Upper lobe of left lung (tissue), 6 donors: ENCODE data around the gene CDK6. TPM values are rescaled to one million over a fixed set of nuclear protein-coding genes. Genes with fewer than 3 reads are reported as not detected.

ENCODE experiments used
- ATAC-seq, 2 donors: fragments of 200-7000 bp; cut with Tn5 transposase; one replicate each; pipeline ENCODE4 v1.9.1; 2022; ENCODE audit warnings: mild to moderate bottlenecking in 2 of 2, moderate library complexity in 2 of 2; ENCODE audit not compliant: low FRiP score in 2 of 2
- DNase-seq, 2 donors: peaks; one replicate each; pipeline ENCODE4 v3.0.0-alpha.2; 2019 to 2020
- H3K27ac ChIP-seq, 4 donors: fragments of 200-600 bp; sonication (generic); one replicate each; pipeline ENCODE4 v1.5.1; 2016 to 2019
- H3K27me3 ChIP-seq, 4 donors: fragments of 200-600 bp; sonication (generic); one replicate each; pipeline ENCODE4 v1.5.1; 2017 to 2019
- H3K36me3 ChIP-seq, 4 donors: fragments of 200-600 bp; sonication (generic); one replicate each; pipeline ENCODE4 v1.5.1; 2016 to 2019
- H3K4me1 ChIP-seq, 4 donors: fragments of 200-600 bp; sonication (generic); one replicate each; pipeline ENCODE4 v1.5.1; 2018 to 2019
- H3K4me3 ChIP-seq, 4 donors: fragments of 200-600 bp; sonication (generic); one replicate each; pipeline ENCODE4 v1.5.1; 2017 to 2019; ENCODE audit warnings: mild to moderate bottlenecking in 2 of 4, moderate library complexity in 1 of 4
- H3K9me3 ChIP-seq, 4 donors: fragments of 200-600 bp; sonication (generic); one replicate each; pipeline ENCODE4 v1.5.1; 2018 to 2019
- CTCF ChIP-seq, 6 experiments: fragments of 450-650 bp in 4 of 6; fragments of 200-600 bp in 2 of 6; sonication (generic) in 2 of 6; IDR thresholded peaks; one replicate each; pipeline ENCODE4 v1.5.1; 2016 to 2019; ENCODE audit warnings: antibody characterized with exemption in 6 of 6
- EP300 ChIP-seq, 4 donors: sonication (generic); formaldehyde crosslinking; IDR thresholded peaks; one replicate each; pipeline ENCODE4 v1.5.1; 2017; ENCODE audit warnings: antibody characterized with exemption in 4 of 4, control low read depth in 2 of 4
- POLR2A ChIP-seq, 4 donors: fragments of 450-650 bp; IDR thresholded peaks; one replicate each; pipeline ENCODE4 v1.5.1; 2016 to 2017; ENCODE audit warnings: antibody characterized with exemption in 4 of 4, mild to moderate bottlenecking in 2 of 4
- POLR2AphosphoS5 ChIP-seq, 2 donors: sonication (generic); formaldehyde crosslinking; IDR thresholded peaks; one replicate each; pipeline ENCODE4 v1.5.1; 2017; ENCODE audit warnings: antibody characterized with exemption in 2 of 2
- WGBS, 2 donors: methylation state at CpG; one replicate each; pipeline ENCODE4 v1.1.5; 2017 to 2018; 5-methylcytosine and 5-hydroxymethylcytosine counted together
- total RNA-seq, 6 donors: library from RNA; depleted of rRNA in 4 of 6; stranded (reverse); fragments of >200 nt in 4 of 6; gene quantifications; one replicate each; pipeline versions ENCODE4 v1.1.0 to v1.2.1, GENCODE V29; 2016 to 2021
- donor health status: DM: no; HTN: no; CAD: no; lungs with moderate emphysema.
- donor health status: DM: no; HTN: yes; CAD: no; lungs with severe emphysema.

The CDK6 gene
- total RNA-seq, 6 donors from 2014 or later: 15.7 to 26.9 (median 19.9) TPM

DNA sequence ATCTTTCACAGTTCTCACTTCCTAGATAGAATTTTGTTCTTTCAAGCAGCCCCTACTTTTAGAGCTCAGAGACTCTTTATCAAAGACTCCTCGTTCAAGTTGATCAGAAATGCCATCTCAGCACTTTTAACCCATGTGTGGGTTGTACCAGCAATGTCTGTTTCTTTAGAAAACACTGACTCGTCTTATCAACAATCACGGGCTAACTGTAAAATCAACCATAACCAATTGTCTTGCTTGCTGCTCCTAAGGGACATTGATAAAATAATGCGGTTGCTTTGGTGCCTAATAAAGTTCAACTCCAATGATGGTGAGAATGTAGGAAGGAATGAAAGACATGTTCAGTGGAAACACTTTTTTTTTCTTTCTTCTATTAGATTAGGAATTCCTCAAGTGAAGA lies 12.9 kb upstream of the CDK6 start:
- 77 to 79% methylated on average over 4 of the region's 4 CpGs for WGBS, 2 donors
- no peak for TF ChIP-seq POLR2A (IDR thresholded peaks at IDR 0.05)
- TF ChIP-seq CTCF (IDR thresholded peaks at IDR 0.05): no peak
- TF ChIP-seq POLR2AphosphoS5 (IDR thresholded peaks at IDR 0.05): no peak
- no peak for TF ChIP-seq EP300 (IDR thresholded peaks at IDR 0.05)
- H3K27ac ChIP-seq: no peak overlapping the region

GRCh38 chr7:92848851-92849250 lies 12.5 kb upstream of the CDK6 start:
- Histone ChIP-seq H3K9me3 (no peaks in the 10 kb centered on the region), H3K4me1 (no peaks in the 10 kb centered on the region), H3K27ac (no peak overlapping the region), H3K27me3 (no peaks in the 10 kb centered on the region), H3K36me3 (no peaks in the 10 kb centered on the region), H3K4me3 (no peak overlapping the region)
- WGBS, 2 donors: 70 to 74% methylated on average over 3 of the region's 3 CpGs
- no peak for TF ChIP-seq EP300 (IDR thresholded peaks at IDR 0.05)
- TF ChIP-seq POLR2A (IDR thresholded peaks at IDR 0.05): no peak
- no peak for DNase-seq
- no peak for ATAC-seq

More for the DNA sequence above, 12.9 kb upstream of the CDK6 start:
- Histone ChIP-seq H3K4me3 (no peak overlapping the region), H3K36me3 (no peaks in the 10 kb centered on the region), H3K9me3 (no peaks in the 10 kb centered on the region), H3K4me1 (no peaks in the 10 kb centered on the region), H3K27me3 (no peaks in the 10 kb centered on the region)
- no peak for DNase-seq
- ATAC-seq: no peak

DNA sequence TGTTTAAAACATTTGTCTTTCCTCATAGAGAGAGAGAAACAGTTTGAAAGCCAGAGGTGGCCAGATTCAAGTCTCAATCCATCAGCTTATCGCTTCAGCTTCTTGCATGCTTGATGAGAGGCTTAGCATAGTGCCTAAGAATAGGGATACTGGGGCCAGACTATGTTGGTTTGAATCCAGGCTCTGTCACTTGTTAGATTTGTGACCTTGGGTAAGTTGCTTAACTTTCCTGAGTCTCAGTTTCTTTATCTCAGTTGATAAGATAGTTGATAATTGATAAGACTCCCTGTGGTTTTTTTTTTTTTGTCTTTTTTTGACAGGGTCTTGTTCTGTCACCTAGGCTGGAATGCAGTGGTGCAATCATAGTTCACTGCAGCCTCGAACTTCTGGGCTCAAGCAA lies 12.1 kb upstream of the CDK6 start:
- Histone ChIP-seq H3K4me1 (no peaks in the 10 kb centered on the region), H3K27me3 (no peaks in the 10 kb centered on the region), H3K9me3 (no peaks in the 10 kb centered on the region), H3K36me3 (no peaks in the 10 kb centered on the region), H3K4me3 (no peak overlapping the region), H3K27ac (no peak overlapping the region)
- DNase-seq: no peak
- WGBS, 2 donors: 80 to 82% methylated on average over 2 of the region's 2 CpGs
- ATAC-seq: no peak
- TF ChIP-seq POLR2A (IDR thresholded peaks at IDR 0.05) (no peak), EP300 (IDR thresholded peaks at IDR 0.05) (no peak), POLR2AphosphoS5 (IDR thresholded peaks at IDR 0.05) (no peak), CTCF (IDR thresholded peaks at IDR 0.05) (no peak)

DNA sequence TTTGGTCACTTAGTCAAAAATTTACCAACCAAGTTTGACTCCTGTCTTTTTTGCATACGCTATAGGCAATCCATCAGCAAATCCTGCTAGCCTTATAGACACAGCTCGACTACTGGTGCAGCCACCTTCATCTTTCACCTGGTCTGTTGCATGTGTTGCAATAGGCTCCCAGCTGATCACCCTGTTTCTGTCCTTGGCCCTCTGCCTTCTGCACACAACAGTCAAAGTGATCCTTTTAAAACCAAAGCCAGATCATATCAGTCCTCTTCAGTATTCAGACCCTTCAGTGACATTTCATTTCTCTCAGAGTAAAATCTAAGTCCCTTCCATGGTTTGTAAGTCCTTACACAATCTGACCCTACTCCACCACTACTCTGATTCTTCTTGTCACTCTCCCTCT lies 10.9 kb upstream of the CDK6 start:
- H3K4me1 ChIP-seq: no peaks in the 10 kb centered on the region
- H3K4me3 ChIP-seq: no peak overlapping the region
- ATAC-seq (no peak), DNase-seq (no peak)
- no peaks in the 10 kb centered on the region for H3K27me3 ChIP-seq
- no peaks in the 10 kb centered on the region for H3K36me3 ChIP-seq
- 83 to 100% methylated on average over 2 of the region's 2 CpGs for WGBS, 2 donors
- H3K27ac ChIP-seq: no peak overlapping the region
- no peaks in the 10 kb centered on the region for H3K9me3 ChIP-seq
- no peak for TF ChIP-seq POLR2A (IDR thresholded peaks at IDR 0.05)

GRCh38 chr7:92845736-92846135 lies 9.4 kb upstream of the CDK6 start:
- Histone ChIP-seq H3K4me1 (no peaks in the 10 kb centered on the region), H3K36me3 (no peaks in the 10 kb centered on the region), H3K9me3 (no peaks in the 10 kb centered on the region), H3K27me3 (no peaks in the 10 kb centered on the region), H3K4me3 (no peak overlapping the region), H3K27ac (no peak overlapping the region)
- WGBS, 2 donors: 65 to 77% methylated on average over 2 of the region's 2 CpGs
- ATAC-seq (no peak), DNase-seq (no peak)
- no peak for TF ChIP-seq POLR2AphosphoS5 (IDR thresholded peaks at IDR 0.05)
- TF ChIP-seq CTCF (IDR thresholded peaks at IDR 0.05): no peak
- TF ChIP-seq EP300 (IDR thresholded peaks at IDR 0.05): no peak
- TF ChIP-seq POLR2A (IDR thresholded peaks at IDR 0.05): no peak

GRCh38 chr7:92843781-92844180 lies 7.4 kb upstream of the CDK6 start:
- DNase-seq: no peak

More at GRCh38 chr7:92843781-92844180, 7.4 kb upstream of the CDK6 start:
- no peak for ATAC-seq
- WGBS, 2 donors: 91 to 93% methylated on average over 4 of the region's 4 CpGs
- H3K4me1 ChIP-seq: no peaks in the 10 kb centered on the region
- H3K9me3 ChIP-seq: no peaks in the 10 kb centered on the region
- TF ChIP-seq POLR2AphosphoS5 (IDR thresholded peaks at IDR 0.05) (no peak), EP300 (IDR thresholded peaks at IDR 0.05) (no peak), CTCF (IDR thresholded peaks at IDR 0.05) (no peak), POLR2A (IDR thresholded peaks at IDR 0.05) (no peak)
- no peak overlapping the region for H3K27ac ChIP-seq
- H3K36me3 ChIP-seq: no peaks in the 10 kb centered on the region
- H3K4me3 ChIP-seq: no peak overlapping the region
- H3K27me3 ChIP-seq: no peaks in the 10 kb centered on the region
